HCT116 (cell line): Measurements from ENCODE around the gene TMEM11. TPM values are rescaled to one million over a fixed set of nuclear protein-coding genes. Genes with fewer than 3 reads are reported as not detected.
A peak's percentile ranks its signal among the peaks of the same experiment; 100 is the strongest.

ENCODE experiments used
- ATAC-seq: fragments of 200-7000 bp; cut with Tn5 transposase; 2 replicates; pipeline ENCODE4 v1.9.1; 2020; ENCODE audit warnings: mild to moderate bottlenecking, moderate library complexity
- Bru-seq: library from RNA; stranded (reverse); fragments of 400-500 nt; gene quantifications from one replicate; lab custom pipeline; 2021; lab: Mats Ljungman, UMichigan
- BruChase-seq, 2 experiments: library from RNA; stranded (reverse); fragments of 400-500 nt; gene quantifications; one replicate each; lab custom pipeline; 2021; lab: Mats Ljungman, UMichigan
- BruUV-seq: library from RNA; stranded (reverse); fragments of 400-500 nt; replicated peaks from 2 replicates; lab custom pipeline; 2021; lab: Mats Ljungman, UMichigan
- CTCF ChIA-PET: fragments of 300-600 bp; sonication (Branson Sonifier 250); formaldehyde crosslinking; loops from one replicate; lab custom pipeline; 2021; ENCODE audit warnings: antibody characterized with exemption; lab: Charles Lee
- POLR2A ChIA-PET: fragments of 300-600, 350-600 bp; sonication (Branson Sonifier 250); formaldehyde crosslinking; loops from one replicate; lab custom pipeline; 2021; ENCODE audit warnings: antibody characterized with exemption; lab: Charles Lee
- RAD21 ChIA-PET, 2 experiments: fragments of 300-600 bp; sonication (Branson Sonifier 250); formaldehyde crosslinking; loops; one replicate each; lab custom pipeline; 2023; ENCODE audit warnings: low total read pairs in 2 of 2; ENCODE audit not compliant: uncharacterized antibody in 2 of 2, unreplicated experiment in 2 of 2, low non-redundant PET in 1 of 2; lab: Charles Lee
- DNase-seq: peaks from one replicate; pipeline ENCODE4 v3.0.0-alpha.2; 2010; ENCODE audit warnings: low read depth, low spot score
- H2AFZ ChIP-seq: fragments of 200-600 bp; shearing (Covaris generic), sonication (generic); 2 replicates; pipeline ENCODE4 v1.6.1; 2017; ENCODE audit warnings: low read depth, mixed run types, mixed read lengths, antibody characterized with exemption, low read length; ENCODE audit not compliant: poor library complexity, severe bottlenecking
- H3K27ac ChIP-seq: 2 replicates; pipeline ENCODE4 v1.5.1; 2012; ENCODE audit warnings: low read depth, low read length
- H3K27me3 ChIP-seq: fragments of 200-600 bp; sonication (generic); 2 replicates; pipeline ENCODE4 v1.6.1; 2016; ENCODE audit warnings: mixed run types, low read length, mixed read lengths; ENCODE audit not compliant: insufficient read depth
- H3K36me3 ChIP-seq, 2 experiments: fragments of 200-500 bp in 1 of 2; fragments of 200-600 bp in 1 of 2; sonication (Bioruptor generic) in 1 of 2; sonication (generic) in 1 of 2; 2 replicates each; pipeline versions ENCODE4 v1.5.1 to v1.6.1; 2014 to 2016; ENCODE audit warnings: low read length in 2 of 2, inconsistent platforms in 1 of 2, mixed read lengths in 1 of 2, mixed run types in 1 of 2; ENCODE audit not compliant: insufficient read depth in 2 of 2, control insufficient read depth in 1 of 2
- H3K4me1 ChIP-seq, 2 experiments: fragments of 200-600 bp in 1 of 2; sonication (generic) in 1 of 2; 2 replicates each; pipeline versions ENCODE4 v1.5.1 to v1.6.1; 2012 to 2017; ENCODE audit warnings: low read length in 2 of 2, inconsistent platforms in 1 of 2, mild to moderate bottlenecking in 1 of 2, mixed read lengths in 1 of 2, mixed run types in 1 of 2, moderate library complexity in 1 of 2; ENCODE audit not compliant: insufficient read depth in 2 of 2, control insufficient read depth in 1 of 2
- H3K4me2 ChIP-seq: fragments of 200-600 bp; sonication (generic); 2 replicates; pipeline ENCODE4 v1.6.1; 2017; ENCODE audit warnings: mixed run types, low read length, mixed read lengths
- H3K4me3 ChIP-seq, 2 experiments: fragments of 200-600 bp in 1 of 2; sonication (generic) in 1 of 2; replicated peaks in 1 of 2; 2 replicates each; pipeline ENCODE4 v1.5.1; 2011 to 2016; ENCODE audit warnings: low read length in 2 of 2, control low read depth in 1 of 2, low read depth in 1 of 2, mild to moderate bottlenecking in 1 of 2, mixed read lengths in 1 of 2, mixed run types in 1 of 2
- H3K79me2 ChIP-seq: fragments of 200-600 bp; sonication (generic); 2 replicates; pipeline ENCODE4 v1.6.1; 2017; ENCODE audit warnings: mild to moderate bottlenecking, mixed run types, low read length, moderate library complexity, mixed read lengths; ENCODE audit not compliant: insufficient read depth
- H3K9ac ChIP-seq: fragments of 200-600 bp; sonication (generic); 2 replicates; pipeline ENCODE4 v1.6.1; 2016; ENCODE audit warnings: low read length, mixed read lengths
- H3K9me2 ChIP-seq: fragments of 200-600 bp; sonication (generic), shearing (Covaris generic); 2 replicates; pipeline ENCODE4 v1.6.1; 2017; ENCODE audit warnings: mixed run types, mild to moderate bottlenecking, moderate library complexity; ENCODE audit not compliant: insufficient read depth
- H3K9me3 ChIP-seq, 2 experiments: fragments of 200-500 bp in 1 of 2; fragments of 200-600 bp in 1 of 2; sonication (Bioruptor generic) in 1 of 2; sonication (generic) in 1 of 2; 2 replicates each; pipeline ENCODE4 v1.6.1; 2014 to 2017; ENCODE audit warnings: low read length in 2 of 2, mixed read lengths in 2 of 2, inconsistent platforms in 1 of 2, low read depth in 1 of 2, mild to moderate bottlenecking in 1 of 2, mixed run types in 1 of 2, moderate library complexity in 1 of 2; ENCODE audit not compliant: control insufficient read depth in 1 of 2, insufficient read depth in 1 of 2
- H4K20me1 ChIP-seq: fragments of 200-600 bp; sonication (generic), shearing (Covaris generic); 2 replicates; pipeline ENCODE4 v1.6.1; 2017; ENCODE audit warnings: mixed run types, mild to moderate bottlenecking, moderate library complexity; ENCODE audit not compliant: insufficient read depth
- CTCF ChIP-seq, 3 experiments: fragments of 200-600 bp in 1 of 3; sonication (generic) in 1 of 3; IDR thresholded peaks in 2 of 3; conservative IDR thresholded peaks in 1 of 3; 2 replicates each; pipeline ENCODE4 v1.5.1; 2012 to 2017; ENCODE audit warnings: low read depth in 2 of 3, low read length in 2 of 3, antibody characterized with exemption in 1 of 3, borderline replicate concordance in 1 of 3, control low read depth in 1 of 3, mild to moderate bottlenecking in 1 of 3, mixed read lengths in 1 of 3, mixed run types in 1 of 3, moderate library complexity in 1 of 3; ENCODE audit not compliant: insufficient read depth in 1 of 3
- EGR1 ChIP-seq: IDR thresholded peaks from 2 replicates; pipeline ENCODE4 v1.6.1; 2012; ENCODE audit warnings: low read depth
- ELF1 ChIP-seq: IDR thresholded peaks from 2 replicates; pipeline ENCODE4 v1.6.1; 2012; ENCODE audit warnings: low read depth, borderline replicate concordance
- EZH2 ChIP-seq: fragments of 200-600 bp; sonication (generic); IDR thresholded peaks from 2 replicates; pipeline ENCODE4 v1.6.1; 2017; ENCODE audit warnings: antibody characterized with exemption, mixed run types
- FOSL1 ChIP-seq: IDR thresholded peaks from 2 replicates; pipeline ENCODE4 v1.6.1; 2012; ENCODE audit warnings: low read depth
- JUND ChIP-seq: IDR thresholded peaks from 2 replicates; pipeline ENCODE4 v1.6.1; 2012
- MAX ChIP-seq: IDR thresholded peaks from 2 replicates; pipeline ENCODE4 v1.6.1; 2012
- POLR2A ChIP-seq: IDR thresholded peaks from 2 replicates; pipeline ENCODE4 v1.7.0; 2011; ENCODE audit warnings: borderline replicate concordance; ENCODE audit not compliant: insufficient read depth, insufficient read length; ENCODE audit errors: extremely low read depth
- POLR2AphosphoS5 ChIP-seq: IDR thresholded peaks from 2 replicates; pipeline ENCODE4 v1.6.1; 2011; ENCODE audit warnings: mild to moderate bottlenecking, low read depth, low read length, moderate library complexity
- REST ChIP-seq: IDR thresholded peaks from 2 replicates; pipeline ENCODE4 v1.6.1; 2012; ENCODE audit warnings: low read depth
- SP1 ChIP-seq: IDR thresholded peaks from 2 replicates; pipeline ENCODE4 v1.6.1; 2012; ENCODE audit warnings: low read depth
- TCF7L2 ChIP-seq: IDR thresholded peaks from 2 replicates; pipeline ENCODE4 v1.7.0; 2011; ENCODE audit warnings: borderline replicate concordance, inconsistent platforms; ENCODE audit not compliant: insufficient read depth, insufficient read length; ENCODE audit errors: extremely low read depth
- YY1 ChIP-seq: IDR thresholded peaks from 2 replicates; pipeline ENCODE4 v1.6.1; 2011; ENCODE audit warnings: low read length, low read depth, moderate library complexity, mild to moderate bottlenecking; ENCODE audit not compliant: insufficient replicate concordance; ENCODE audit errors: extremely low read depth
- ZBTB33 ChIP-seq: IDR thresholded peaks from 2 replicates; pipeline ENCODE4 v1.6.1; 2011; ENCODE audit warnings: mild to moderate bottlenecking, low read length, moderate library complexity; ENCODE audit not compliant: insufficient replicate concordance; ENCODE audit errors: extremely low read depth
- ZFX ChIP-seq: fragments of 450-650 bp; IDR thresholded peaks from 2 replicates; pipeline ENCODE4 v1.6.1; 2017
- intact Hi-C: fragments of 100-400 bp; cut with micrococcal nuclease; formaldehyde crosslinking; loops from 2 replicates; pipeline ENCODE4 v1.10.0; 2022
- long read RNA-seq: library from polyadenylated mRNA; unstranded; transcript quantifications from one replicate; pipeline ENCODE4 v2.0.0, GENCODE V29; 2021; ENCODE audit not compliant: unreplicated experiment
- polyA plus RNA-seq: library from polyadenylated mRNA; unstranded; fragments of >200 nt; gene quantifications from 2 replicates; pipeline ENCODE4 v1.2.1, GENCODE V29; 2012; ENCODE audit warnings: missing spikeins
- total RNA-seq: library from RNA; stranded (reverse); gene quantifications from one replicate; pipeline ENCODE4 v1.2.1, GENCODE V29; 2021; ENCODE audit not compliant: unreplicated experiment

TMEM11 gene
- total RNA-seq (31.0 TPM), Bru-seq, nascent RNA (percentile 75 among the genes with signal in this experiment), BruChase-seq, experiment 1, labeled RNA remaining after a 6-hour chase (percentile 57 among the genes with signal in this experiment), BruChase-seq, experiment 2, labeled RNA remaining after a 2-hour chase (percentile 68 among the genes with signal in this experiment)
- 30.7 and 34.6 TPM in 2 replicates for polyA plus RNA-seq
- long read RNA-seq, transcript TMEM11-201 (2 exons, 2,095 nt) = major isoform, 28 of 71 reads
- long read RNA-seq, transcript TMEM11-202 (3 exons, 1,246 nt) = minor isoform, 18 of 71 reads
- long read RNA-seq, partial matches to known transcripts = 0 of 71 reads
- long read RNA-seq, other reads (novel, unspliced or antisense) = 21 of 71 reads

- peak within 1 kb of the TSS; percentile 99 for H3K9ac ChIP-seq
- H3K9me2 ChIP-seq = no peaks in the 10 kb centered on the region
- no peaks in the 10 kb centered on the region for H3K27me3 ChIP-seq
- intact Hi-C loops = loop anchor here (5.0 kb wide), 1 partner anchor 172 kb away; the partner anchor contains the start of gene USP22
- H3K4me3 ChIP-seq = peak within 1 kb of the TSS; percentile 79 to 98
- H3K79me2 ChIP-seq = peaks cover 91% of the 10 kb centered on the region
- peaks cover 8% of the 10 kb centered on the region; the same call in 1 of the 2 replicates for H4K20me1 ChIP-seq
- H3K9me3 ChIP-seq = no peaks in the 10 kb centered on the region
- peaks cover 17 to 27% of the 10 kb centered on the region in 2 experiments; a peak in 3 of 4 replicates for H3K4me1 ChIP-seq
- peak within 1 kb of the TSS; percentile 87 for H3K27ac ChIP-seq
- POLR2A ChIA-PET = no interaction called here
- ATAC-seq = peak; percentile 93
- peak within 1 kb of the TSS; percentile 98 for H3K4me2 ChIP-seq
- H2AFZ ChIP-seq = no peak within 1 kb of the TSS
- RAD21 ChIA-PET = no interaction called here
- H3K36me3 ChIP-seq = peaks cover 2 to 19% of the 10 kb centered on the region in 2 experiments; a peak in 2 of 4 replicates
- CTCF ChIA-PET = interaction anchor here (0.9 kb wide), 1 partner anchor 70 kb away, joined by 3 read pairs; no protein-coding TSS in a partner anchor
- TF ChIP-seq POLR2A (peak; percentile 54), ELF1 (peak; percentile 78), SP1 (peak; percentile 67), ZBTB33 (peak; percentile 93), YY1 (peak; percentile 97), EGR1 (peak; percentile 59; the same call in 1 of the 2 replicates), CTCF (IDR thresholded peaks at IDR 0.05 in 2 of 3, conservative IDR thresholded peaks at IDR 0.05 in 1 of 3; ENCODE audit: borderline replicate concordance in 1 of 3, insufficient read depth in 1 of 3, low read depth in 2 of 3, low read length in 2 of 3) (no peak), MAX (peak; percentile 51), FOSL1 (no peak), POLR2AphosphoS5 (peak; percentile 62), REST (no peak), JUND (no peak), EZH2 (no peak), TCF7L2 (peak; percentile 12), ZFX (peak; percentile 81)
- BruUV-seq = no TSS peak
- DNase-seq = peak; percentile 79
These were observed at the start of gene TMEM11 for GRCh38 chr17:21214015-21214776. Gene TMEM11, minus strand, starts transcription at chr17:21214161. Its CDS starts 9 bp downstream, at chr17:21214152.
